Endodermal cell (in vitro differentiated cells): ENCODE results near the gene TEX14. TPM values are rescaled to one million over a fixed set of nuclear protein-coding genes. Genes with fewer than 3 reads are reported as not detected.

Experiments
- DNase-seq: peaks from one replicate; pipeline ENCODE4 v3.0.0-alpha.2; 2017
- H3K27ac ChIP-seq: 2 replicates; pipeline ENCODE4 v1.5.1; 2013; ENCODE audit warnings: mild to moderate bottlenecking, low read depth, low read length, moderate library complexity
- H3K27me3 ChIP-seq: 2 replicates; pipeline ENCODE4 v1.6.1; 2013; ENCODE audit warnings: mild to moderate bottlenecking, low read length, moderate library complexity; ENCODE audit not compliant: insufficient read depth, control insufficient read depth, poor library complexity, severe bottlenecking
- H3K36me3 ChIP-seq: 2 replicates; pipeline ENCODE4 v1.7.0; 2013; ENCODE audit warnings: mild to moderate bottlenecking, low read length, moderate library complexity; ENCODE audit not compliant: control insufficient read depth, insufficient read depth
- H3K4me1 ChIP-seq: one replicate; pipeline ENCODE4 v1.7.0; 2013; ENCODE audit warnings: low read length; ENCODE audit not compliant: control insufficient read depth, insufficient read depth
- H3K4me3 ChIP-seq: 2 replicates; pipeline ENCODE4 v1.5.1; 2013; ENCODE audit warnings: mild to moderate bottlenecking, low read length, moderate library complexity
- H3K9ac ChIP-seq: 2 replicates; pipeline ENCODE4 v1.6.1; 2013; ENCODE audit warnings: mild to moderate bottlenecking, low read length, moderate library complexity; ENCODE audit not compliant: poor library complexity, severe bottlenecking; ENCODE audit errors: extremely low read depth
- H3K9me3 ChIP-seq: 2 replicates; pipeline ENCODE4 v1.6.1; 2013; ENCODE audit warnings: mild to moderate bottlenecking, low read length, moderate library complexity; ENCODE audit not compliant: control insufficient read depth
- H3K27ac Mint-ChIP-seq: 2 replicates; pipeline ENCODE4 v1.8.0; 2020; ENCODE audit warnings: mixed read lengths
- H3K27me3 Mint-ChIP-seq: 2 replicates; pipeline ENCODE4 v1.8.0; 2021; ENCODE audit warnings: mild to moderate bottlenecking, mixed read lengths; ENCODE audit not compliant: insufficient read depth
- H3K36me3 Mint-ChIP-seq: 2 replicates; pipeline ENCODE4 v1.8.0; 2020; ENCODE audit warnings: low read depth, mixed read lengths
- H3K4me1 Mint-ChIP-seq: 2 replicates; pipeline ENCODE4 v1.8.0; 2020; ENCODE audit warnings: mixed read lengths
- H3K4me3 Mint-ChIP-seq: 2 replicates; pipeline ENCODE4 v1.8.0; 2020; ENCODE audit warnings: mild to moderate bottlenecking, moderate library complexity, mixed read lengths
- H3K9me3 Mint-ChIP-seq: 2 replicates; pipeline ENCODE4 v1.8.0; 2020; ENCODE audit warnings: mild to moderate bottlenecking, mixed read lengths
- whole genome bisulfite sequencing, 2 experiments: methylation state at CpG; one replicate each; pipeline versions ENCODE4 v1.1.5 to v1.1.7; 2013; ENCODE audit warnings: missing lambda C conversion rate in 2 of 2, mixed read lengths in 1 of 2; ENCODE audit not compliant: insufficient coverage in 1 of 2, insufficient read length in 1 of 2; 5-methylcytosine and 5-hydroxymethylcytosine counted together
- total RNA-seq, 2 donors: library from RNA; stranded (reverse); fragmentation: NEBNext Ultra II Directional in 1 of 2; extraction: Animal tissue kit (Norgen Biotek cat#: 25700) in 1 of 2; gene quantifications; 2 replicates in 1 of 2; 3 replicates in 1 of 2; pipeline ENCODE4 v1.2.1, GENCODE V29; 2021
- TF ChIP-seq, protein P1 (sequence below): fragments of 200-600 bp; sonication (generic); conservative IDR thresholded peaks from 2 replicates; pipeline ENCODE4 v1.5.0; 2021; ENCODE audit warnings: antibody characterized with exemption, mild to moderate bottlenecking

The TEX14 gene
- total RNA-seq, 2 donors from 2014 or later: 0.09 to 0.18 TPM

DNA sequence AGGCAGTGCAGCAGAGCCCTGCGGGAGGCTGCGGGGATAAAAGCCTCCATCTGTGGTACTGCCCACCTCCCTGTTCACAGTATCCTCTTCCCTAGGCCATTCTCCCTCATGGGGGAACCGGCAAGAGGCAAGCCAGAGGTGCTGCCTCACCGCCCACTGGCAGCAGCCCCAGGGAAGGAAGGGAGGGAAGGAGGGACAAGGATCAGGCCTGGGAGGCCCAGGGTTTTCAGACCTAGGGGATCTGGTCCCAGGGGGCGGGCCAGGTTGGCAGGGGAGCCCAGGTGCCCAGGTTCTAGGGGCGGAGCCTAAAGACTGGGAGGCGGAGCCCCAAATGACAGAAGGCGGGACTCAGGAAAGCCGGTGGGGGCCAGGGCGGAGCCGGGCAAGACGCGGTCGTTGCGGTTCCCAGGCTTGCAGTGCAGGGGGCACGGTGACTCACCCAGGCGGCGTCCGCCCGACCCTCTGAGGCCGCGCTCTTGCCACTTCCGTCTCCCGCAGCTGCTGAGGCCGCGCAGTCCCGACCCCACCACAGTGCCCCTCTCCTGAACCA, 174.4 kb downstream of the TEX14 start:
- H3K27ac Mint-ChIP-seq: peak overlapping the region; percentile 97

DNA sequence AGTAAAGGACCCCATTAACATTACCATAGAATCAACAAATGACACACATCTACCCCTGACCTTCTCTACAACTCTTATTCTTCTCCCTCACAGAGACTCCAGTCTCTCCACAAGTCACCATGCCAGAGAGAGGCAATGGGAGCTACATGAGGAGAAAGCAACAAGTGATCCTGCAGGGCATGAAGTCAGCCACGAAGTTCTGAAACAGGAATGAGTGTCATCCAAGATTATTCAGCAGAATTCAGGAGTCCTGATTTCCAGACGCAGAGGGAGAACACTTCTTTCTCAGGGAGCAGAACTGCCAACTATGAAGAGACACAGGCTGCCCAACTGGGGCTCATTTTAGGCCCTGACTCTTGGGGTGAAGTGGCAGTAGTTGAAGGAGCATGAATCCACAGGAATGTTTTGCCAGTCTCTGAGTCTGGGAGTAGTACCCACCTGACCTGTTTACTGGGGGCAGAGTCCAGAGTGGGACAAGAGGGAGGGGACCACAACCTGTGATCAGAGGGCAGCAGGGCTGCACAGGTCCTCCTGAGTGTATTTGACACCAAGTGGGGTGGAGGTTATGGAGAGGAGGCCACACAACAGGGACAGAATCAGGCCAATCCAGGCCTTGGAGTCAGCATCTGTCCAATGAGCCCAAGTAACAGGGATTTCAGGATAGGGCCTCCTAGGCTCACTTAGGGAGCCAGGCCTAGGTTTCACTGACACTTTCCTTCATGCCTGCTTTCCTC, 175.0 kb downstream of the TEX14 start:
- TF ChIP-seq, protein P1, sequence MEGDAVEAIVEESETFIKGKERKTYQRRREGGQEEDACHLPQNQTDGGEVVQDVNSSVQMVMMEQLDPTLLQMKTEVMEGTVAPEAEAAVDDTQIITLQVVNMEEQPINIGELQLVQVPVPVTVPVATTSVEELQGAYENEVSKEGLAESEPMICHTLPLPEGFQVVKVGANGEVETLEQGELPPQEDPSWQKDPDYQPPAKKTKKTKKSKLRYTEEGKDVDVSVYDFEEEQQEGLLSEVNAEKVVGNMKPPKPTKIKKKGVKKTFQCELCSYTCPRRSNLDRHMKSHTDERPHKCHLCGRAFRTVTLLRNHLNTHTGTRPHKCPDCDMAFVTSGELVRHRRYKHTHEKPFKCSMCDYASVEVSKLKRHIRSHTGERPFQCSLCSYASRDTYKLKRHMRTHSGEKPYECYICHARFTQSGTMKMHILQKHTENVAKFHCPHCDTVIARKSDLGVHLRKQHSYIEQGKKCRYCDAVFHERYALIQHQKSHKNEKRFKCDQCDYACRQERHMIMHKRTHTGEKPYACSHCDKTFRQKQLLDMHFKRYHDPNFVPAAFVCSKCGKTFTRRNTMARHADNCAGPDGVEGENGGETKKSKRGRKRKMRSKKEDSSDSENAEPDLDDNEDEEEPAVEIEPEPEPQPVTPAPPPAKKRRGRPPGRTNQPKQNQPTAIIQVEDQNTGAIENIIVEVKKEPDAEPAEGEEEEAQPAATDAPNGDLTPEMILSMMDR: no peak
- DNase-seq: no peak
- H3K27ac ChIP-seq: peak overlapping the region; percentile 89
- H3K9ac ChIP-seq: peak overlapping the region; percentile 70
- no peaks in the 10 kb centered on the region for H3K4me1 ChIP-seq
- H3K36me3 ChIP-seq: peaks cover 9% of the 10 kb centered on the region
- H3K36me3 Mint-ChIP-seq: peaks cover 9% of the 10 kb centered on the region
- peak overlapping the region; percentile 94 for H3K4me3 Mint-ChIP-seq
- H3K9me3 Mint-ChIP-seq: no peaks in the 10 kb centered on the region
- H3K4me3 ChIP-seq: peak overlapping the region; percentile 96
- H3K27me3 ChIP-seq: no peaks in the 10 kb centered on the region
- H3K27me3 Mint-ChIP-seq: no peaks in the 10 kb centered on the region
- H3K9me3 ChIP-seq: no peaks in the 10 kb centered on the region
- H3K27ac Mint-ChIP-seq: peak overlapping the region; percentile 97
- 89 to 94% methylated on average over 2 of the region's 2 CpGs for WGBS, 2 experiments
- peaks cover 22% of the 10 kb centered on the region for H3K4me1 Mint-ChIP-seq

More for the DNA sequence above, 174.4 kb downstream of the TEX14 start:
- TF ChIP-seq, protein P1: no peak
- 0 to 3% methylated on average over 11 to 27 of the region's 27 CpGs for WGBS, 2 experiments
- peak overlapping the region; percentile 70 for H3K9ac ChIP-seq
- no peaks in the 10 kb centered on the region for H3K4me1 ChIP-seq
- peak overlapping the region; percentile 94 for H3K4me3 Mint-ChIP-seq
- H3K27ac ChIP-seq: peak overlapping the region; percentile 89
- peaks cover 22% of the 10 kb centered on the region for H3K4me1 Mint-ChIP-seq
- no peaks in the 10 kb centered on the region for H3K27me3 Mint-ChIP-seq
- no peaks in the 10 kb centered on the region for H3K9me3 ChIP-seq
- no peaks in the 10 kb centered on the region for H3K27me3 ChIP-seq
- no peaks in the 10 kb centered on the region for H3K9me3 Mint-ChIP-seq
- H3K4me3 ChIP-seq: peak overlapping the region; percentile 96
- peaks cover 2% of the 10 kb centered on the region for H3K36me3 ChIP-seq
- DNase-seq: no peak
- peaks cover 3% of the 10 kb centered on the region for H3K36me3 Mint-ChIP-seq

DNA sequence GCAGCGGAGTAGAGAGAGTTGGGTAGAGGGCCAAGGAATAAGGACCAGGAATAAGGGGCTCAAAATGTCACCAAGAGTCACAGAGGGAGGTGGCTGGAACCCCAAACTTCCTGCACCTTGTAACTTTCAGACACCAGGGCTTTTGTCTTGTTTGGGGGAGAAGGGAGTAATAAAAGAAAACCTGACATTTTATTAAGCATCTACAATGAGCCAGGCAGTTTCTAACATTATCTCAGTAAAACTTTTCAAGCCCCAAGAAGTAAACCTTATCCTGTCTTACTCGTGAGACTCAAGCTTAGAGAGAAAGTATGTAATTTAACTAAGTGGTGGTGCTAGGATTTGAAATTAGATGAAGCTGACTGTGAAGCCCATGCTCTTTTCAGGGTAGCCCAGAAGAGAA, 176.6 kb downstream of the TEX14 start:
- Mint-ChIP-seq H3K4me3 (peak overlapping the region; percentile 82), H3K27ac (peak overlapping the region; percentile 91), H3K9me3 (no peaks in the 10 kb centered on the region), H3K36me3 (peaks cover 22% of the 10 kb centered on the region), H3K27me3 (no peaks in the 10 kb centered on the region), H3K4me1 (peaks cover 22% of the 10 kb centered on the region)
- TF ChIP-seq, protein P1: no peak
- Histone ChIP-seq H3K9ac (no peak overlapping the region), H3K36me3 (peaks cover 24% of the 10 kb centered on the region), H3K4me1 (no peaks in the 10 kb centered on the region), H3K4me3 (peak overlapping the region; percentile 87), H3K9me3 (no peaks in the 10 kb centered on the region), H3K27ac (no peak overlapping the region), H3K27me3 (no peaks in the 10 kb centered on the region)
- 91 to 100% methylated on average over 1 to 2 of the region's 2 CpGs for WGBS, 2 experiments
- no peak for DNase-seq
